ENCODE results near the gene DNAI2.

Gene DNAI2

DNA sequence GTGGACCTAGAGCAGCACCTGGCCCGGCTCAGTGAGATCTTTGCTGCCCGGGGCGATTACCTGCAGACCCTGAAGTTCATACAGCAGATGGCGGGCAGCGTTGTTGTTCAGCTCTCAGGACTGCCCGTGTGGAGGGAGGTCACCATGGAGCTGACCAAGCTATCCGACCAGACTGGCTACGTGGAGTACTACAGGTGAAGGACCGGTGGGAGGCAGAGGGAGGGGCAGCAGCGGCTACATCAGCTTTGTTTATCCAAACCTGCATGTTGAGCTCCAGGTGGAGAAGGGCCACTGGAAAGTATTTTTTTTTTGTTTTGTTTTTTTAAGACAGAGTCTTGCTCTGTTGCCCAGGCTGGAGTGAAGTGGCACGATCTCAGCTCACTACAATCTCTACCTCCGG is 36.7 kb upstream of the DNAI2 start:
- Histone ChIP-seq H2AFZ (ENCODE audit: low read depth, low read length) (no peak overlapping the region), H3K9me3 (ENCODE audit: low read length) (no peaks in the 10 kb centered on the region), H3K4me3 (ENCODE audit: low read length) (no peak overlapping the region), H3K4me1 (ENCODE audit: insufficient read depth, low read length) (peaks cover 16% of the 10 kb centered on the region), H3K27me3 (ENCODE audit: insufficient read depth, low read length) (no peaks in the 10 kb centered on the region), H3K36me3 (ENCODE audit: insufficient read depth, low read length) (peaks cover 21% of the 10 kb centered on the region)

DNA sequence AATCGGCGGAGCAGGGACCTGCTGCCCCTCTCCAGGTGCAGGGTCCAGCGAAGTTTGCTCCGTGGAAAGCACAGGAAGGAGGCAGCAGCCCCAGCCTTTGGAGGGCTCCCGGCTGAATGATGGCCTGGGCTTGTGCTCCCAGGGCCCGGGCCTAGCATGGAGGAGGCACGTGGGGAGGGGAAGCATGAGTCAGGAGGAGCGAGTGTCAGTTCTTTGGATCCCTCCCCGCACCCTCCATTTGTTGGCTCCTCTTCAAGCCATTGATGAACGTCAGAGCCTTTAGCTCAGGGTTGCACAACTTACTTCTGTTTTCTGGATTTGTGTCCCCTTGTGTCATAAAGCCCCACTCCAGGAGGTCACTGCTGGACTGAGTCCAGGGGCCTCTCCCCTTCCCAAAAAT is 34.9 kb upstream of the DNAI2 start:
- H3K36me3 ChIP-seq (ENCODE audit: insufficient read depth, low read length): peaks cover 14% of the 10 kb centered on the region
- H3K4me1 ChIP-seq (ENCODE audit: insufficient read depth, low read length): peaks cover 16% of the 10 kb centered on the region
- H3K27me3 ChIP-seq (ENCODE audit: insufficient read depth, low read length): no peaks in the 10 kb centered on the region
- H3K9me3 ChIP-seq (ENCODE audit: low read length): no peaks in the 10 kb centered on the region
- no peak overlapping the region for H3K4me3 ChIP-seq (ENCODE audit: low read length)
- H2AFZ ChIP-seq (ENCODE audit: low read depth, low read length): no peak overlapping the region

DNA sequence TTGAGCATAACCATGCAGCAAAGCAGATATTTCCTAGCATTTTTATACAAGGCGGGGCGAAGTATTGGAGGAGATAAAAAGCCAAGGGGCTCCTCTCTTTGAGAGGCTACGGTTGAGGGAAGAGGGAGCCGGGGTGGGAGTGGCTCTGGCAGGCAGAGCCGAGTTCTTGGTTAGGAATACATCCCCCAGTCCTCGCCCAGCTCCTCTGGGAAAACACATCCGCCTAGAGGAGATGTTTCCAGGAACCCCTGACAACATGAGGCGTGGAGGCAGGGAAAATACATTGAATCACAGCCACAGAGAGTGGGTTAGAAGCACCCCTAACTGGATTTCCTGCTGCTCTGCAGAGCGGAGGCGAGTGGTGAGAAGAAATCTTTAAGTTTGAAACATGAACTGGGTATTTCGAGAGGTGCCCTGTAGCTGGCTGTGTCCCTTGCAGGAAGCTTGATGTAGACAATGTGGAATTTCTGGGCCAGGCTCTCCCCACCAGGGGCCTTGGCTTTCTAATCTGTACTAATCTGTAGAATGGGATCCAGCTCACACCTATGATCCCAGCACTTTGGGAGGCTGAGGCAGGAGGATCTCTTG is 33.3 kb upstream of the DNAI2 start:
- Histone ChIP-seq H3K4me3 (ENCODE audit: low read length) (no peak overlapping the region), H3K4me1 (ENCODE audit: insufficient read depth, low read length) (peaks cover 20% of the 10 kb centered on the region), H3K36me3 (ENCODE audit: insufficient read depth, low read length) (peaks cover 14% of the 10 kb centered on the region), H2AFZ (ENCODE audit: low read depth, low read length) (no peak overlapping the region), H3K27me3 (ENCODE audit: insufficient read depth, low read length) (no peaks in the 10 kb centered on the region), H3K9me3 (ENCODE audit: low read length) (no peaks in the 10 kb centered on the region)

DNA sequence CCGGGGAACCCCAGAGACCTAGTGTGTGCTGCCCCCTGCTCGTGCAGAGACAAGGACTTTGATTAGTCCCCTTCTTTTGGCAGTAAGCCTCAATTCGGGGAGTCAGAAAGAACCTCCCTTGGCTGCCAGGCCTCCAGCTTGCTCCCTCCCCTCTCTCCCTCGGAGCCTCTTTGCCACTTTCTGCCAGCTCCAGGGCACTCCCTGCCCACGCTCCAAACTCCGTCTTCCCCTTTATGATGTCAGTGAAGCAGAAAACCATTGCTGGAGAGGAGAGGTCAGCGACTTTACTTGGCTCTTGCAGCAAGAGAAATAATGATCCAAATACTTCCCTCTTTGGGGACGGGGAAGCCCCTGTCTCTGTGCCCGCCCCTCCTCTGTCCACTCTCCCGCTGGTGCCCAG is 32.6 kb upstream of the DNAI2 start:
- H3K9me3 ChIP-seq (ENCODE audit: low read length): no peaks in the 10 kb centered on the region
- no peak overlapping the region for H3K4me3 ChIP-seq (ENCODE audit: low read length)
- peaks cover 14% of the 10 kb centered on the region for H3K36me3 ChIP-seq (ENCODE audit: insufficient read depth, low read length)
- no peaks in the 10 kb centered on the region for H3K27me3 ChIP-seq (ENCODE audit: insufficient read depth, low read length)
- H2AFZ ChIP-seq (ENCODE audit: low read depth, low read length): no peak overlapping the region
- H3K4me1 ChIP-seq (ENCODE audit: insufficient read depth, low read length): peaks cover 21% of the 10 kb centered on the region

DNA sequence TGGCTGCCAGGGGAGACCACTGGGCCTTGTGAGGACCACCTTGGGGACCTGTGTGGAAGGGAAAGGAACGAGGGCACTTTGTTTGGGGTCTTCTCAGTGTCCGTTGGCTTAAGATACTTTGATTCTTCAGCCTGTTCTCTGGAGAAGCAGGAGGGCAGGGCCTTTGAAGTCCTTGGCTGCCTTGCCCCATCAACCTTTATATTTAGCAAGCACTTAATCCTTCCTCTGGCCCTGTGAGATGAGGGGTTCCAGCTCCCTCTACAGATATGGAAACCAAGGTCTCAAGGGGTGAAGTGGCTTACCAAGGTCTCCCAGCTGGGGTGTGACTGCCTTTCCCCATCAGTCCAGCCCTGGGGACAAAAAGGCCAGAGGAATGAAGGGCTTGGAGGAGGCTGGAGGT is 32.2 kb upstream of the DNAI2 start:
- H2AFZ ChIP-seq (ENCODE audit: low read depth, low read length): no peak overlapping the region

DNA sequence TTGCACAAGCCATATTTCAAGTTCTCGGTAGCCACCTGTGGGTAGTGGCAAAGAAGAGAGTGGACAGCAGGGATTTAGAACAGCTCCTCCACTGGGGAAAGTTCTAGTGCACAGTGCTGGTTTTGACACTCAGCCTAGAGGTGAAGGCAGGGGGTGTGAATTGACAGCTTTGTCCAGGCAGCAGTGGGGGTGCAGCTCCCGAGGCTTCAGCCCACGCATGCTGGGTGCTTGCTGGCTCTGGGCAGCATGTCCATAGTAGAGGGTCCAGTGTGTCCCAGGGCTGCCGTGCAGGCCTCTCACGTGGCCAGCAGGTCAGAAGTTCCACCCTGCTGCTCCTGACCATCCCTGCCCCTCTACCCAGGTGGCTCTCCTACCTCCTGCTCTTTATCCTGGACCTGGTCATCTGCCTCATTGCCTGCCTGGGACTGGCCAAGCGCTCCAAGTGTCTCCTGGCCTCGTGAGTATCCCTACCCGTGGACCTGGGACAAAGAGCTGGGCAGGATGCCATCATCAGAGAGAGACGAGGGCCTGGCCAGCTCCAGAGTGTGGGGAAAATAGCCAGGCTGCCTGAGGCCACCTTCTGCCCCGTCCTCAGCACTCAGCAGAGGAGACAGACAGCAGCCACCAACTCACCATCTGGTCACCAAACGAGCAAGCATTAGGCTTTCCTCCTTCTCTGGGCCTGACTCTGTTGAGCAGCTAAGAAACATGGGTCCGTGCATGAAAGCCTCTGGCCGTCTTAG is 30.9 kb upstream of the DNAI2 start:
- no peaks in the 10 kb centered on the region for H3K9me3 ChIP-seq (ENCODE audit: low read length)
- H3K4me1 ChIP-seq (ENCODE audit: insufficient read depth, low read length): peaks cover 20% of the 10 kb centered on the region
- no peak overlapping the region for H3K4me3 ChIP-seq (ENCODE audit: low read length)
- H3K36me3 ChIP-seq (ENCODE audit: insufficient read depth, low read length): peaks cover 11% of the 10 kb centered on the region
- no peaks in the 10 kb centered on the region for H3K27me3 ChIP-seq (ENCODE audit: insufficient read depth, low read length)
- H2AFZ ChIP-seq (ENCODE audit: low read depth, low read length): no peak overlapping the region

More for the DNA sequence above, 32.2 kb upstream of the DNAI2 start:
- H3K4me1 ChIP-seq (ENCODE audit: insufficient read depth, low read length): peaks cover 20% of the 10 kb centered on the region
- peaks cover 14% of the 10 kb centered on the region for H3K36me3 ChIP-seq (ENCODE audit: insufficient read depth, low read length)
- H3K4me3 ChIP-seq (ENCODE audit: low read length): no peak overlapping the region
- no peaks in the 10 kb centered on the region for H3K9me3 ChIP-seq (ENCODE audit: low read length)
- H3K27me3 ChIP-seq (ENCODE audit: insufficient read depth, low read length): no peaks in the 10 kb centered on the region

DNA sequence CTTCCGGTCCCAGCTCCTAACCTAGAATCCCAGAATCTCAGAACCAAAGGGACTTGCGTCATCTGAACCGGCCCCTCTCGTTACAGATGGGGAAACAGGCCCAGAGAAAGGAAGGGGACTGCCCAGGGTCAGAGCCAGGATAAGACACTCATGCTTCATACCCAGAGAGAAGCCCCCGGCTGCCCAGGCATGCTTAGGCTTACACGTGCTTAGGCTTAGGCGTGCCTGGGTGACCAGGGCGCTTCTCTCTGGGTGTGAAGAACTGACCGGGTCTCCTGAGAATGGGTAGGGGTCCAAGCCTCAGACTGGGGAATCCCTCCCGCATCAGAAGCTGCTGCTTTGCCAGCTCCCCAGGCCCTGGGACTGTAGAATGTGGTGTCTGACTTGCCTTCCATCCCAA is 29.9 kb upstream of the DNAI2 start:
- Histone ChIP-seq H3K27me3 (ENCODE audit: insufficient read depth, low read length) (no peaks in the 10 kb centered on the region), H3K4me1 (ENCODE audit: insufficient read depth, low read length) (peaks cover 20% of the 10 kb centered on the region), H3K9me3 (ENCODE audit: low read length) (no peaks in the 10 kb centered on the region), H3K36me3 (ENCODE audit: insufficient read depth, low read length) (peaks cover 11% of the 10 kb centered on the region), H2AFZ (ENCODE audit: low read depth, low read length) (no peak overlapping the region), H3K4me3 (ENCODE audit: low read length) (no peak overlapping the region)

DNA sequence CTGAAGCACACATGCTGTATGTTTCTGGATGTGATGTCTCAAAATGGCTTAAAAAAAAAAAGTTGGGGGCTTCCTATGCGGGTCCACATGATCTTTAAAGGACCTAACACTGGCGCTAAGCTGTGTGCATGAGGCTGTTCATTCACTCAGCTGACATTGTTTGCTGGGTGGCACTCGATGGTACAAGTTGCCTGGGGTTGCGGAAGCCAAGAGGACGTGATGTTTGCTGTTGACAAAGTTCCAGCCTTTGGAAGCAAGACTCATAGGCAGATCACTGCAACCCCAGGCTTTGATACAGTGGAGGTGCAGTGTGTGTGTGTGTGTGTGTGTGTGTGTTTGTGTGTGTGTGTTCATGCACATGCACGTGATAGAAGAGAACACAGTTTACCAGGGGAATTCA is 29.5 kb upstream of the DNAI2 start:
- H3K9me3 ChIP-seq (ENCODE audit: low read length): no peaks in the 10 kb centered on the region
- peaks cover 9% of the 10 kb centered on the region for H3K36me3 ChIP-seq (ENCODE audit: insufficient read depth, low read length)
- peaks cover 20% of the 10 kb centered on the region for H3K4me1 ChIP-seq (ENCODE audit: insufficient read depth, low read length)
- no peak overlapping the region for H2AFZ ChIP-seq (ENCODE audit: low read depth, low read length)
- no peak overlapping the region for H3K4me3 ChIP-seq (ENCODE audit: low read length)
- no peaks in the 10 kb centered on the region for H3K27me3 ChIP-seq (ENCODE audit: insufficient read depth, low read length)

DNA sequence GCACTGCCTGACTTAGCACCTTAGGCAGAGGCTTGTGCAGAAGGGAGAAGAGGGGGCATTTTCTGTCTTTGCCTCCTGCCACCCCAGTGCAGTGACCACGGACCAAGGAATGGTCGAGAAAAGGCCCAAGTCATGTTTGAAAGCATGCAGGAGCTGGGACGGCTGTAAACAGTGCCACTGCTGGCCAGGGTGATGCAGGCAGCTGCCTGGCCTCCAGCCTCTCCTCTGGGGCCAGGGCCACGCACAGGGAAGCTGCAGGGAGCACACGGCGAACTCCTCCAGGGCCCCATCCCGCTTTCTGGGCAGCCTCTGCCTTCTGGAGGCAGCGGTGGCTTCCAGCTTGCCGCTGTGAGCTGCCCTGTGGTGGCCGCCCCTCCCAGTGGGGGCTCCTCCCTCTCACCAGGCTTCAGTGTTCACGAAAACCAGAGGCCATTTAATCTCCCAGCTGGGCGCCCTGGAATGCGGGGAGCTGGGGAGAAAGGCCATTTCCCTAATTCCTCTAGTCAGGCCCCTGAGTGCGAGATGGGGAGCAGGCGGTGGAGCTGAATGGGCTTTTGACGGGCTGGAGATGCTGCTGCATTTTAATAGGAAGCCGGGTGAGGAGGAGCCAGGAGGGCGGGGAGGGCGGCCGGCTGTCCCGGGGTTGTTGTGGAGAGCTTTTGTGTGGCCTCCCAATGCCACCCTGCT is 28.7 kb upstream of the DNAI2 start:
- H3K4me3 ChIP-seq (ENCODE audit: low read length): no peak overlapping the region
- H3K27me3 ChIP-seq (ENCODE audit: insufficient read depth, low read length): no peaks in the 10 kb centered on the region
- H3K9me3 ChIP-seq (ENCODE audit: low read length): no peaks in the 10 kb centered on the region
- no peak overlapping the region for H2AFZ ChIP-seq (ENCODE audit: low read depth, low read length)
- peaks cover 20% of the 10 kb centered on the region for H3K4me1 ChIP-seq (ENCODE audit: insufficient read depth, low read length)
- H3K36me3 ChIP-seq (ENCODE audit: insufficient read depth, low read length): peaks cover 8% of the 10 kb centered on the region

DNA sequence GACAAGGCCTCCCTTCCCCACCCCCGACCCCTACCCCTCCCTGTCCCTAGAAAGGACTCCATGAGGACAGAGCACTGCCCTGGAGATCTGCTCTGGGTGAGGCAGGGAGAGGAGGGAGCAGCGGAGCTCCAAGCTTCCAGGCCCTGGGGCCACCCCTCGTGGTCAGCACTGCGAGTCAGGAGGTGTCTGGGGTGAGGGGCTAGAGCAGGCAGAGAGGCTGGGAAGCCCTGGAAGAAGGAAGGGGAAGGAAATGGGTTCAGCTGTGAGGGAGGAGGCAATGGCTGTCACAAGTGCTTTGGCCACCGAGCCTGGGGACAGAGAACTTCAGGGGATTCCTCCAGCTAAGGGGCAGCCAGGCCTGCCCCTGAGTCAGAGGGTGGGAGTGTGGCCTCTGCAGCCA is 28.2 kb upstream of the DNAI2 start:
- Histone ChIP-seq H3K36me3 (ENCODE audit: insufficient read depth, low read length) (peaks cover 8% of the 10 kb centered on the region), H2AFZ (ENCODE audit: low read depth, low read length) (no peak overlapping the region), H3K4me1 (ENCODE audit: insufficient read depth, low read length) (peaks cover 20% of the 10 kb centered on the region), H3K9me3 (ENCODE audit: low read length) (no peaks in the 10 kb centered on the region), H3K4me3 (ENCODE audit: low read length) (no peak overlapping the region), H3K27me3 (ENCODE audit: insufficient read depth, low read length) (no peaks in the 10 kb centered on the region)

DNA sequence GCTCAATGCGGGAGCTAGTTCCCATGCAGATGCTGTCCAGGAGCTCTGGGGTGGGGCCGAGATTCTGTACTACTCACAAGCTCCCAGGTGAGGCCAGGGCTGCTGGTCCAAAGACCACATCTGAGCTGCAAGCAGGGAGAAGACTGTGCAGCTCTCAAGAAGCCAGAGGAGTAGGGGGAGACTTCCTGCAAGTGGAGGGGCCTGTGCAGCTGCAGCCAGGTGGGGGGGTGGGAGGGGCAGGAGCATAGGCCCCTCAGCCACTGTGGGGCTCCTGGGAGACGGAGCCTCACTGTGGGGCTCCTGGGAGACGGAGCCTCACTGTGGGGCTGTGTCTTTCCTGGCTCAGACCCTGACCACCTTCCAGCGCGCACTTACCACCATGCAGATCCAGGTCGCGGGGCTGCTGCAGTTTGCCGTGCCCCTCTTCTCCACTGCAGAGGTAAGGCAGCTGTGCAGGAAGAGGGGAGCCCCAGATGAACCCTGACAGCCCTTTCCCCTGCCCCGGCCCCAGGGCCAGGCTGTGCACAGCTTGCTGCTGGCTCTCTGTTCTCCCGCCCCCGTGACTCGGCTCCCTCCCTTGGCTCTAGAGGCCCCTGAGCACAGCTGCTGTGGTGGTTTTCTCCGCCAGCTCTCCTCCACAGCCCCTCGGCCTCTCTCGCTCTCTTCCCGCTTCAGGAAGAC is 24.3 kb upstream of the DNAI2 start:
- Histone ChIP-seq H3K9me3 (ENCODE audit: low read length) (no peaks in the 10 kb centered on the region), H3K4me1 (ENCODE audit: insufficient read depth, low read length) (peaks cover 15% of the 10 kb centered on the region), H3K36me3 (ENCODE audit: insufficient read depth, low read length) (peaks cover 24% of the 10 kb centered on the region), H3K27me3 (ENCODE audit: insufficient read depth, low read length) (no peaks in the 10 kb centered on the region), H2AFZ (ENCODE audit: low read depth, low read length) (no peak overlapping the region), H3K4me3 (ENCODE audit: low read length) (no peak overlapping the region)

DNA sequence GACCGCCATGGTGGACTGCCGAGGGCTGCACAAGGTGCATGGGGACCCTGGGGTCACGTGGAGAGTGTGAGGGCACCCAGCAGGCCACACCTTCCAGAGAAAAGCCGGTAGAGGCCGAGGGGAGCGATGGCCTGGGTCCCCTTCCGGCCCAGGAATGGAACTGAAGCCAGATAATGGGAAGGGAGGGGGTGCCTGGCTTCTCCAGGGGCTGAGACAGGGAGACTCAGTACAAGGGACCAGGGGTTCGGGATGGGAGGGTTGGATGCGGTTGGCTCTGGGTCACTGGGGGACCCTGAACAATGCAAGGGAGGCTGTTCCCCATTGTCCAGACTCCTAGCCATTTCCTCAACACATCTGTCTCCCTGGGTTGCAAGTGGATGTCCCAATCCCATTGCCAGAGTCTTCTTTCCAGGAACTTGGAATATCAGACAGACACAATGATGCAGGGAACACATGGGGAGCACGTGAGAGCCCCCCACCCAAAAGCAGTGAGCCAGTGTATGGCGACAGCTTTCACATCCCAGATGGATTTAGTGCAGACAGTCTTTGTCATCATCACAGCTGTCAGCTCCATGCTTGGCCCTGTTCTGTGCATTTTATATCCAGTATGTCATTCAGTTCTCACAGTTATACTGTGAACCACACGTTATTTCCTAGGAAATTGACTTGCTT is 23.6 kb upstream of the DNAI2 start:
- peaks cover 9% of the 10 kb centered on the region for H3K4me1 ChIP-seq (ENCODE audit: insufficient read depth, low read length)
- H3K27me3 ChIP-seq (ENCODE audit: insufficient read depth, low read length): no peaks in the 10 kb centered on the region
- H3K9me3 ChIP-seq (ENCODE audit: low read length): no peaks in the 10 kb centered on the region
- H2AFZ ChIP-seq (ENCODE audit: low read depth, low read length): no peak overlapping the region
- H3K36me3 ChIP-seq (ENCODE audit: insufficient read depth, low read length): peaks cover 28% of the 10 kb centered on the region
- no peak overlapping the region for H3K4me3 ChIP-seq (ENCODE audit: low read length)

DNA sequence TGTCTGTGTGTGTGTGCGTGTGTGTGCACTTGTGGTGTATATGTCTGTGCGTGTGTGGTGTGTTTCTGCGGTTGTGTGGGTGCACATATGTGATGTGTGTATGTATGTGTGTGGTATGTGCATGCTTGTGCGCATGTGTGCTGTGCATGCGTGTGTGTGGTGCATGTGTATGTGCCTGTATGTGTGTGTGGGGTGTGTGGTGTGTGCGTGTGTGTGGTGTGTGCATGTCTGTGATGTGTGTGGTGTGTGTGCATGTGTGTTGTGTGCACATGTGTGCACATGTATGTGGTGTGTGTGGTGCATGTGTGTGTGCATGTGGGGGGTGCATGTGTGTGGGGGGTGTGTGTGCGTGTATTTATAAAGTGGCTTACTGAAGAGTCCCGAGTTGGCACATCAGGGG is 23.0 kb upstream of the DNAI2 start:
- Histone ChIP-seq H3K9me3 (ENCODE audit: low read length) (no peaks in the 10 kb centered on the region), H3K27me3 (ENCODE audit: insufficient read depth, low read length) (no peaks in the 10 kb centered on the region), H3K4me3 (ENCODE audit: low read length) (no peak overlapping the region), H3K4me1 (ENCODE audit: insufficient read depth, low read length) (peaks cover 5% of the 10 kb centered on the region), H2AFZ (ENCODE audit: low read depth, low read length) (no peak overlapping the region), H3K36me3 (ENCODE audit: insufficient read depth, low read length) (peaks cover 30% of the 10 kb centered on the region)
